GM10847 (cell line): Measurements from ENCODE around the gene CCNT2.

ENCODE experiments used
- POLR2A ChIP-seq: IDR thresholded peaks from 2 replicates; pipeline ENCODE4 v1.6.1; 2011; ENCODE audit not compliant: insufficient read length; ENCODE audit errors: extremely low read depth

CCNT2 gene

DNA sequence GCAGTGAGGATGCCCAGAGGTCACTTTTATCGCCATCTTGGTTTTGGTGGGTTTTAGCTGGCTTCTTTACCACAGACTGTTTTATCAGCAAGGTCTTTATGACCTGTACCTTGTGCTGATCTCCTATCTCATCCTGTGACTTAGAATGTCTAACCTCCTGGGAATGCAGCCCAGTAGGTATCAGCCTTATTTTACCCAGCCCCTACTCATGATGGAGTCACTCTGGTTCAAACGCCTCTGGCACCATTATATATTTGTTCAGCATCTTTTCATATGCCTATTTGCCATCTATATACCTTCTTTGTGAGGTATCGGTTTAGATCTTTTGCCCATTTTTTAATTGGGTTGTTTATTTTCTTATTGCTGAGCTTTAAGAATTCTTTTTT is 7.2 kb upstream of the CCNT2 start:
- TF ChIP-seq POLR2A, result no peak

DNA sequence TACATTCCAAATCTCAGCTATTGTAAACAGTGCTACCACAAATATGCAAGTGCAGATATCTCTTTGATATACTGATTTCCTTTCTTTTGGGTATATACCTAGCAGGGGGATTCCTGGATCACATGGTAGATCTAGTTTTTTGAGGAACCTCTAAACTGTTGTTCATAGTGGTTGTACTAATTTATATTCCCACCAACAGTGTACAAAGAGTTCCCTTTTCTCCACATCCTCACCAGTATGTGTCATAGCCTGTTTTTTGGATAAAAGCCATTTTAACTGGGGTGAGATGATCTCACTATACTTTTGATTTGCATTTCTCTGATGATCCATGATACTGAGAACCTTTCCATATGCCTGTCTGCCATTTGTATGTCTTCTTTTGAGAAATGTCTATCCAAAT is 6.3 kb upstream of the CCNT2 start:
- no peak for TF ChIP-seq POLR2A

DNA sequence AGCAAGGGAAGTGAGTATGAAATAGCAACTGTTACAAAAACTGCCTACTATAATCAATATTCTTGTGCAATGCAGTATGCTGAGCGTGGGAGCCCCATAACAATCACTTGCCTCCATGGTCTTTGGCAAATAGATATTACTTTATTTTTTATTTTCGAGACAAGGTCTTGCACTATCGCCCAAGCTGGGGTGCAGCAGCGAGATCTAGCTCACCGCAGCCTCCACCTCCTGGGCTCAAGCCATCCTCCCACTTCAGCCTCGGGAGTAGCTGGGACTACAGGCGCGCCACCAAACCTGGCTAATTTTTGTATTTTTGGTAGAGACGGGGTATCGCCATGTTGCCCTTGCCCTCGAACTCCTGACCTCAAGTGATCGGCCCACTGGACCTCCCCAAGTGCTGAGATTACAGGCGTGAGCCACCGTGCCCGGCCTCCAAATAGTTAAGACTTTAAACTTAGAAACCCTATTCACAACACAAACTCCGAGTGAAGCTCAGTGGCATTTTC is 1.2 kb upstream of the CCNT2 start:
- TF ChIP-seq POLR2A, result no peak

DNA sequence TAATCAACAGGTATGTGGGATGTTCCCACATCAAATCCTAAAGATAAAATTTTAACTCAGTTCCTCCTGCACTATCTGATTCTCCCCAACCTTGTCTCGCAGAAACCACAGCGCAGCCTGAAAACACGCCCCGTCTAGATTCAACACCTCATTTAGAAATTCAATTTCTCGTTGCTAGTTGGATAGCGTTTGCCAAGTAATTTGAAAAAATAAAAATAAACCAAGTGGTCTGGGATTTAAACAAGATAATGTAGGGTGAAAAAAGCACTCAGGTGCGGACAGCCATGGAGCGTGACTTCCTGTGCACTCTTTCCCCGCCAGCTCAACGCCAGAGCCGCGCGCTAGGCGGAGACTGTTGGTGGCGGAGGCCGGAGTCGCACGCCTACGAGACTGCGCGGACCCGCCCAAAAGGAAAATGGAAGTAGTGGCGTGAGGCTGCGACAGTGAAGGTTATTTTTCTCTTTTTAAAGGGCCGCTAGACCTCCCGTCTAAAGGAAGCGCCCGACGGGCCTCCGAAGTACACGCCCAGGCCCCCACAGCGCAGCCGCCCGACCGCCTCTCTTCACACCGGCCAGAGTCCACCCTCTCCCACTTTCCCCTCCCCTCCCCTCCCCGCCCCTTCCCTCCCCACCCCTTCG is 615 bp upstream of the CCNT2 start:
- TF ChIP-seq POLR2A, result peak; percentile 76

DNA sequence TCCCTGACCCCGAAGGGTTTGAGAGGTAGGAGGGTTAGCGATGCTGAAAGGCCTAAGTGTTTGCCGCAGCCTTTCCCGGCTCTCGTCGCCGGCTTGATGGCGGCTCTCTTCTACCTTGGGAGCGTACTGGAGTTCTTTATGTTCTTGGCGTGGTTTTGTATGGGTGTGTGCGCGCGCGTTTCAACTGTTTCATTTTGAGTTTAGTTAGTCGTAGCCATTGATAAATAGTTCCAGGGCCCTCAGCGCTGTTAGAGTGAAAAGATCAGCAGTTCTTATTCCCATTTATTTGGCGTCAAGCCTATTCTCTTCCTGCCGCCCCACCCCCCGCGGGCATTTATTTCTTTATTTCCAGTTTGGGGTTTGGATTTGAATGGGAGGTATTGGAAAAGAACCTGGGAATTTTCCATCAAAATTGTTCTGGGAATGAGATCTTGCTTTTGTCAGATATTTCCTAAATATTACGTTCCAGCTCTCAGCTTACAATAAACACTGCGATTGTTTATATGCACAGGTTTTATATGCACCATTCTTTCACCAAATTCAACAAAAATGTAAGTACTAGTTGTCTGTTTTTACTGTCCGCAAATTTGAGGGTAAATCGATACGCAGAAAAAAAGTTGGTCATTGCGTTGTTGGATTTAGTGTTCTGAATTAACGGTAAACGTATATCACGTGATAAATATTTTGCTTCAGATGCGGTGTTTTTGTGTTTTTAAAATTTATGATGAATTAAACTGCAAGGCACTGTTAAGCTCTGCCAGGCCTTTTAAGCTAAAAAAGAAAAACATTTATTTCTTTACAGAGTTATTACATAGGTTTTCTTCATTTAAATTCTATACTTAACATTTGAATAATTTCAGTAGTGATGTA is 954 bp downstream of the CCNT2 start:
- no peak for TF ChIP-seq POLR2A

DNA sequence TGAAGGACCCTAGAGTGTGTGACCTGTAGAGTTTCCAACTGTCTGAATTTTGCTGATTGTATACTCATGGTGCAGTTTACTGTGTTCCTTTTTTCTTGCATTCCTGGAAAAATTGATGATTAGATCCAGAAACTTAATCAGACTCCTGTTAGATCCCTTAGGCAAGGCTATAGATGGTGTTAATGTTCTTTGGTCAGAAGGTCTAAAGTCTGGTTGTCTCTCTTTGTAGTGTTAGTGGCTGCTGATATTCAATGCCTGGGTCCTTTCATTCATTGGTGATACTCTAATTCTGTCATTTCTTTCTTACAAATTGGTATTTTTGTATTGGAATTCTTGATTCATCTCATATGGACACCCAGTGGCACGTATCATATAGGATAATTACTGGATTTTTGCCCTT is 6.3 kb downstream of the CCNT2 start:
- TF ChIP-seq POLR2A, result no peak

DNA sequence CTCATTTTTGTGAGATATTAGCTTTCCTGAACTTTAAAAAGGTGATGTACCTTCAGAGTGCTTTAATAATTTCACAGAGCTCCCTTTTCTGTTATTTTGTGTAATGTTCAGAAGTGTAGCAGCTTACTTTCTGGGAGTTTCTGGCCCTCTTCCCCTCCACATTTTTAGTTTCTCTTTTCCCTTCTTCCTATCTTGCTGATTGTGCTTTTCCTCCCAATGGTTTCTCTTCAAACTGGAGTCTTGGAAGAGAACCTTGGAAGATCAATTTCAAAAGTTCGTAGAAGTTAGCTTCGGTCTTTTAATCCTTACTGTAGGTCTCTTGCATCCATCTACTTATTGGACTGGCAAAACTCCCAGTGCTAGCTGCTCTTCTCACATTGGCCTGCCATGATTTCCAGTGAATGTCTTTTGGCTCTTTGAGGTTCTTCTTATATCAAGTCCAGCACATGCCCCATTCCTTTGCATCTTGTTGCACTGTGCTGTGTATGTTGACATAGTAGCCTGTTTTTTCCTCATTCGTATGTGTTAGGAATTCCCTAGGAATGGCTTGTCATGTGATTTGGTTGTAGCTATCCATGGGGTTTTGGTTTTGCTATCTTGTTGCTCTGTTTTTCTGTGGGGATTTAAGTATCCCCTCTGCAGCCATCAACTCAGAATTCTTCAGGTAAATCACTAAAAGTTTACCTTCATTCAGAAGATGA is 7.8 kb downstream of the CCNT2 start:
- TF ChIP-seq POLR2A, result no peak

DNA sequence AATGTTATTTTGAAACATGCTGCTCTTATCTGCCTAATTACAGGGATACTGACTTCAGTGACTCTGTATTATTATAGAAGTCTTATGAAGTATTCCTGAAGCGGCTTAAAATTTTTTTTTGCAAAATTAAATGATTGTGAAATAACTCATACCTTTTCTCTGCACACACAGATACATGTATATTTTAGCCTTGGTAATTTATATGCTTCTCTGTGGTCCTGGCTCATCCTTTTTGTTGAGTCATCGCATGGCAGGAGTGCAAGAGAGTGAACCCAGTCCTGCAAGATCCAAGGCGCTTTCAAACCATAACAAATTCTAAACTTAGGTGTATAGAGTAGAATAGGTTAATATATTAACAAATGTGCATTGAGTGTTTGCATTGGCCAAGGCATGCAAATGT is 8.6 kb downstream of the CCNT2 start:
- no peak for TF ChIP-seq POLR2A

DNA sequence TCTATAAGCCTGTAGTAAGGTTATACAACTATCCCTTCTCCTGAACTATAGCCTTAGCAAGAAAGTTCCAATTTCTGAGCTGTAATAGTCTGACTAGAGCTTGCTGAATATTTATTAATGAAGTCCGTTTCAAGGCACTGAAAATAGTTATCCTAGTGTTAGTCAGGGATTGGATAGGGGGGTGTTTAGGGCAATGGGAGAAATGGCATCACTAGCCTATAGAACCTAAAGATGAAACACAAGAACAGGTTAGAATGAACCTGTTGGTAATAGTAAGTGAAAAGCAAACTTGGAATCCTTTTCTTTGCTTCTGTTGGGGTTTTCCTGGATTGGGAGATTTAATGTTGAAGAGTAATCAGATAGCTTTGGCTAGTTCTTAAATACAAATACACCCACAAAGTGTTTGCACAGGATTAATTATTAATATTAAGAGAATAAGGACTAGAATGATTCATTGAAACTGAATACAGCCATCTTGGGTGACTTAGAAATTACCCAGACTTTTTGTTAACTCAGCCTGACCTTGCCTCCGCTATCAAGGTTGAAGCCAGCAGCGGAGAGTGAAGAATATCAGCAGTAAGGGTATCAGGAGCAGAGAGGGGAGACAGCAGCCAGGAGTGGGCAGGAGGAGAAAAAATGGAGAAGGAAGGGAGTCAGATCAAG is 14.4 kb downstream of the CCNT2 start:
- no peak for TF ChIP-seq POLR2A

DNA sequence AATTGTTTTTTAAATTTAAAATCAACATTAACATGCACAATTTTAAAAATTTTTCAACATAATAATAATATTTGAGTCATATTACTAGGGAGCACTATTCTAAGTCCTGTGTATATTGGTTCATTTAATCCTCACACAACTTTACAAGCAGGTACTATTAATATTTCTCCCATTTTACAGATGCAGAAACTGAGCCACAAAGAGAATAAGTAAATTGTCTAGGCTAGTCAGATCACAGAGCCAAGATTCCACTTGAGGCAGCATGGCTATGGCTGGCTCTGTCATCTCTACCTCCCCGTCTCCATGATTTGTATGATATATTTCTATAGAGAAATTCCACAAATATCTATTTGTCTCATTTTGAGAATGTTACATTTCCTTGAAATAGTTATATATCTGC is 15.1 kb downstream of the CCNT2 start:
- TF ChIP-seq POLR2A, result no peak

DNA sequence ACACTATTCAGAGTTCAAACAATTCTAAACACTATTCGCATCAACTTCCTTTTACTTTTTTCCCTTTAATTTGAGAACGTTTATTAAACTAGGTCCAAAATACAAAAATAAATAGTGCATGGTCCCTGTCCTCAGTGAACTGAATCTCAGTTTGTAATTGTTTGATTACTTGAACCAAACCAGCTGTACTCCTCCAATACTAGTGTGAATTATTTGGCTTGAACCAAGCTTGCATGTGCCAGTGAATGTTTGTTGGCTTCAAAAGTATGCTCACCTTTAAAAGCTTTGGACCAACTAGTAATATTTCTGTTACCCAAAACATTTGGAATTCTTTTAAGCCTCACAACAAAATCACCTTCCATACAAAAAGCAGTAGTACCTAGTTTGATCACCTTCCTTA is 15.5 kb downstream of the CCNT2 start:
- TF ChIP-seq POLR2A, result no peak

DNA sequence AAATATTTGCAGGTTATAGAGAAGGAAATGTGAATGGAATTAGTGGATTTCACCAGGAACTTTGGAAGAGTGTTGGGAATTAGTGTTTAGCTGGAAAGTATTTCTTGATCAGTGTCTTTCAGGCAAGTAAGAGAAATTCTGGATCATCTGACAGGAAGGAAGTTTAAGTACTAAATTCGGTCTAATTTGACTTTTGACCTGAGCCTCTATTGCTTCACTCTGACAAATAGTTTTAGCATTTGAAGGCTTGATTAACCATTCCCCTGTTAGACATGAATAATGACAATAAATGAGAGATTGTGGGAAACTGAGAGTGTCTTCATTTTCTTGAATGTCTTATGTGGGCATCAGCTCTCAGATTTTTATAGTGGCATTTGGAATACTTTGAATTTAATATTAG is 16.0 kb downstream of the CCNT2 start:
- no peak for TF ChIP-seq POLR2A

DNA sequence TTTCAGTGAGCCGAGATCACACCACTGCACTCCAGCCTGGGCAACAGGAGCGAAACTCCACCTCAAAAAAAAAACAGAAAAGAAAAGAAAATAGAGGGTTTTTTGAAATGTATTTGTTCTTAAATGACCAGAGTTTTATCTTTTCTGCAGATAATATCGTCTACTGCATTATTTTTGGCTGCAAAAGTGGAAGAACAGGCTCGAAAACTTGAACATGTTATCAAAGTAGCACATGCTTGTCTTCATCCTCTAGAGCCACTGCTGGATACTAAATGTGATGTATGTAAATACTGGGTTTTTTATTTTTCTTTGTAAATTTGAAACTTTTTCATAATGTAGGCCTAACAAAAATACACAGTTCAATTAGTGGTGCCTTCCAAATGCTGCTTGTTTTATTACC is 18.1 kb downstream of the CCNT2 start:
- TF ChIP-seq POLR2A, result no peak

DNA sequence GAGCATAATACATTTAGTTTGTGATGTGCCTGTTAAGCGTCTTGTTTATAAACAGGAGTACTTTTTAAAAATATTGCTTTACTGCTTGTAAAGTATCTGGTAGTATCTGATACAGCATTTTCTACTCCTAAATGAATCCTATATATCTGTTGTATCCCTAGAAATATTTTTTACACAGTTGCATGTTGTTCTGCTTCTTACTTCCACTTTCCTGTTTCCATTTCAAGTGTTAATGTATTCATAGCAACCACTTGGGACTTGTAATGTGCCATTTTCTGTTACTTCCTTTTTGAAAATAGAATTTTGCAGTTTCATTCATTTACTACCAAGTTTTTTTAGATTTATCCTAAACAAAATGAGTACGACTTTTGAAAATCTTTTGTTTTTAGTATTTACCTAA is 24.9 kb downstream of the CCNT2 start:
- TF ChIP-seq POLR2A, result no peak

DNA sequence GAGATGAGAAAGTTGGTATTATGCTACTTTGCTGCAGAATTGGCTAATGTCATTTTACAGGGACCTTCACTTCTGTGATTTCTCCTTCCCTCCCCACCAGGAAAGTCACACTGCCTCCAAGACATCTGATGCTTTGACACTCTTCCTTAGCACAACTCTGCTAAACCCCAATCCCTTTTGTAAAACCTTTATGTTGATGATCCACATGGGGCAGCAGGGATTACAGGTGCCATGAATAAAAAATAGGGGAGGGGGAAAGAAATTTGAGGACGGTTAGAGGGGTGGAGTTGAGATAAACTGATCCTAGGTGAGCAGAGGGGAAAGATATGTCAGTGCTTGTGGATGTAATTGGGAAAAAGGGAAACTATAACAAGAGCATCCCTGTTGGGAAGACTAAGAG is 26.4 kb downstream of the CCNT2 start:
- TF ChIP-seq POLR2A, result no peak
